Memory B cell (primary cell): ENCODE results near the gene ZNF750.

ENCODE experiments used
- ATAC-seq: fragments of 150-1000 bp; cut with Tn5 transposase; 2 replicates; pipeline ENCODE4 v1.10.0; 2021; ENCODE audit warnings: low read depth, mild to moderate bottlenecking, moderate library complexity
- DNase-seq, 2 donors: peaks; one replicate each; pipeline ENCODE4 v3.0.0; 2022; ENCODE audit warnings: low spot score in 2 of 2
- H3K27ac Mint-ChIP-seq: one replicate; pipeline ENCODE4 v1.8.0; 2022; ENCODE audit warnings: mild to moderate bottlenecking, moderate library complexity, mixed read lengths
- H3K27me3 Mint-ChIP-seq: one replicate; pipeline ENCODE4 v1.8.0; 2022; ENCODE audit warnings: mixed read lengths
- H3K36me3 Mint-ChIP-seq: one replicate; pipeline ENCODE4 v1.8.0; 2022; ENCODE audit warnings: mild to moderate bottlenecking, mixed read lengths
- H3K4me1 Mint-ChIP-seq: one replicate; pipeline ENCODE4 v1.8.0; 2022; ENCODE audit warnings: mixed read lengths
- H3K4me3 Mint-ChIP-seq: one replicate; pipeline ENCODE4 v1.8.0; 2022; ENCODE audit warnings: mild to moderate bottlenecking, moderate library complexity, mixed read lengths
- H3K9me3 Mint-ChIP-seq: one replicate; pipeline ENCODE4 v1.8.0; 2022; ENCODE audit warnings: mixed read lengths

ZNF750 gene

DNA sequence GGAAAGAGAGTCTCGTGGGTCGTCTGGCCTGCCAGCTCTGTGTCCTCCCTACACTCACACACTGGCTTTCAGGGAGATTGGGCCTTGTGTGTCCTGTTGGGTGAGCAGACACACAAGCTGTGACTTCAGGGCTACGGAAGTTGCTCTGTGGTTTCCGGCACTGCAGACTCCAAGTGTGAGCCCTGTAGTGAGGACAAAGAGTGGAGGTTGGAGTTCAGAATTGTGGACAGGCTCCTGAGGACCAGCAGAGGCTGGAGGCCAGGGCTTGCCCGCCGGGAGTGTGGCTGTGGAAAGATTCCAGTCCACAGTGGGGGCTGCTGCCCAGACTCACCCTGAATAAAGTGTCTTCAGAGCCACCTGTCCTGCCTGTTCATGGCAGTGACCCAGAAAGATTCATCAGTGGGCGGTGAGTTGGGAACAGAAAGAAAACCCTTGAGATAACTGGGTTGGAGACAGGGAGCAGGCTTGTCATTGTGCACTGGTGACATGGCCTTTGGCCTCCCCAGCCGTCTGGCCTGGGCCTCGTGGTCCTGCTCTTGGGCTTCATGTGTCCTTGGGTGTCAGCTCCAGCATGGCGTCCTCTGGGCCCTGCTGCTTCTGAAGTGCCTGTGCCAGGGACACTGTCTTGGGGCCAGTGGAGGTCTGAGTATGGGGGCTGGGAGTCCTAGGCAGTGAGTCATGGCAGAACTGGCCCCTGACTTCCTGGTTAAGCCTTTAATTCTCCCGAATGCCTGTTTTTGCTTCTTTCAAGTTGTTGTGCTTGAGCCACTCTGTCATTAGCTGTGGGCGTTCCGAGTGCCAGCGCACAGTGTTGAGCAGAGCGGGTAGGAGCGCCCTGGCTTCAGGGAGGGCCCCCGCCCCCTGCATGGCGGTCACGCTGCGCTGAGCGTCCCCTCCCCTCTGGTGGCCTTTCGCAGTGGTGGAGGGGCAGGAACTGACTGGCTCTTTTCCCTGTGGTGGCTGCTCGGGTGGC, 19.9 kb upstream of the ZNF750 start:
- DNase-seq (peak in 1 of 2 donors; percentile 36), ATAC-seq (peak; percentile 23)
- H3K4me3 Mint-ChIP-seq = peak overlapping the region; percentile 69
- no peak overlapping the region for H3K27ac Mint-ChIP-seq
- peaks cover 6% of the 10 kb centered on the region for H3K36me3 Mint-ChIP-seq
- H3K4me1 Mint-ChIP-seq = peaks cover 30% of the 10 kb centered on the region
- no peaks in the 10 kb centered on the region for H3K27me3 Mint-ChIP-seq
- no peaks in the 10 kb centered on the region for H3K9me3 Mint-ChIP-seq

DNA sequence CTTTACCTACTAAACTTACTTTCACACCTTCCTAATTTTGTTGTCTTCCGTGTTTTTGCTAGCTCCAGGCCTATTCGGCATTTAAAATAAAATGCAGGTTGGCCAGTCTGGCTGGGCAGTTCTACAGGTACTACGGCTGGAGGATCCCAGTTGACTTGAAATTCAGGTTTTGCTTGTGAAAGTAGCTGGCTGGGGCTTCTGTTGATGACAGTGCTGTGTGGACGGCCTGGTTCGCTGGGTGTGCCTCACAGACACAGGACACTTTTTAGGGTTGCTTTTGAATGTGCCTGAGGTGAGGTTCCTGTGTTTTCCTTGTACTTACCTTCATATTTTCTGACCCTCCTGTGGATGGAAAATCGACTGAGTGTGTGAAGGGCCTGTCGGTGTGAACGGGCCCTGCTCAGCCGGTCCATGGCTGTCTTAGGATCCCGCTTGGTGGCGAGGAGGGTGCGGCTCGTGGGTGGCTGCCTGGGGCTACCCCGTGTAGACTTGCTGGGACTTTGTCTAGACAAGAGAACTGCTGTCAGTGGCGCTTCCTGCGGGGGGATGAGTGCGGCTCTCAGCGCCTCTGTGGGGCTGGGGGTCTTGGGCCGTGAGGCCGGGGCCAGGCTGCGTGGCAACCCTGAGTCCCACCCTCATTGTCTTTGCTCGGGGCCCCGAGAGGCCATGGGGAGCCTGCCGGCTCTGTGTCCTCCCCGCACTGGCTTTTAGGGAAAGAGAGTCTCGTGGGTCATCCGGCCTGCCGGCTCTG, 18.7 kb upstream of the ZNF750 start:
- ATAC-seq = no peak
- Mint-ChIP-seq H3K9me3 (no peaks in the 10 kb centered on the region), H3K4me3 (no peak overlapping the region), H3K27me3 (no peaks in the 10 kb centered on the region), H3K36me3 (peaks cover 14% of the 10 kb centered on the region), H3K27ac (no peak overlapping the region), H3K4me1 (peaks cover 19% of the 10 kb centered on the region)
- DNase-seq = no peak

DNA sequence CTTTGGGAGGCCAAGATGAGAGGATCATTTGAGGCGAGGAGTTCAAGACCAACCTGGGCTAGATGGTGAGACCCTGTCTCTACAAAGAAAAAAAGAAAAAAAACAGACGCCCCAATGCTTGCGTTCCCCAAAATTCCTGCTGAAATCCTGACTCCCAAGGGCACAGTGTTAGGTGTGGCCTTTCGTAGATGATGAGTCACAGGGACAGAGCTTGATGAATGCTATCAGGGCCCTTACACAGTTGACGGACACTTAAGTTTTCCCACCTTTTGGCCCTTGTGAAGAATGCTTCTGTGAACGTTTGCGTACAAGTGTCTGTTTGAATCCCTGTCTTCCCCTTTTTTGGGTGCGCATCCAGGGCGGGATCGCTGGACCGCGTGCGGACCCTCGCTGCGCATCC, 16.5 kb upstream of the ZNF750 start:
- no peak overlapping the region for H3K27ac Mint-ChIP-seq
- no peak overlapping the region for H3K4me3 Mint-ChIP-seq
- DNase-seq (no peak), ATAC-seq (no peak)
- H3K9me3 Mint-ChIP-seq = no peaks in the 10 kb centered on the region
- no peaks in the 10 kb centered on the region for H3K27me3 Mint-ChIP-seq
- H3K36me3 Mint-ChIP-seq = peaks cover 12% of the 10 kb centered on the region
- H3K4me1 Mint-ChIP-seq = peaks cover 15% of the 10 kb centered on the region

DNA sequence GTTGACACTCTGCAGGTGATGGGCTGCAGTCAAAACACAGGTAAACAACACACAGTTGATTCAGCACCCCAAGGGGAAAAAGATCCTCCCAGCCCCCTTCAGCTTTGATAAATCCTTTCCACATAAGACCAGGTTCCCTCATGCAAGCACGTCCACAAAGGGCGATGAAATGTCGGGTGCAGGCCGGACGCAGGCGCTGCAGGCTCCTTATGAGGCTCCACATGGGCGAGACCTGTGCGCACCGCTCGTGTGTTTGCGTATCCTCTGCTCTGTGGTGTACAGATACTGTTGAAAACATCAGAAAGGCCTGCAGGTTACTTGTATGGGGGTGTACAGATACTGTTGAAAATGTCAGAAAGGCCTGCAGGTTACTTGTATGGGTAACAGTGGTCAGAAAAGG, 14.4 kb upstream of the ZNF750 start:
- peaks cover 8% of the 10 kb centered on the region for H3K4me1 Mint-ChIP-seq
- H3K4me3 Mint-ChIP-seq = no peak overlapping the region
- no peak overlapping the region for H3K27ac Mint-ChIP-seq
- peaks cover 15% of the 10 kb centered on the region for H3K36me3 Mint-ChIP-seq
- DNase-seq (no peak), ATAC-seq (no peak)
- peaks cover 1% of the 10 kb centered on the region for H3K27me3 Mint-ChIP-seq
- H3K9me3 Mint-ChIP-seq = no peaks in the 10 kb centered on the region

DNA sequence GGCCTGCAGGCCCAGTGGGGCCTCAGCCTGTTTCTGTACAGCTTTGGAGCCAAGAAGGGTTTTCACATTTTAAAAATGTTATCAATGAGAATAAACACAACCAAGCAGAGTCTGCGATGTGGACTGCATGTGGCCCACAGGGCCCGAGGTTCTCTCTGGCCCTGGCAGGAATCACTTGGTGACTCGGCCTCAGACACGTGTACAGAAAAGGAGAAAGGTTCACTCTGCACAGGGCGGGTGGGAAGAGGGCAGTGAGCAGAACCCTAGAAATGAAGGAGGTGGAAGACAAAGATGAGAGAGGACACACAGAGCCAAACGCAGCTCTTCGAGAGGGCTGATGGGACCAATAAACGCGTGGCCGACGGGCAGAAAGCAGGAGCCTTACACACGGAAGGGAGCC, 11.6 kb upstream of the ZNF750 start:
- DNase-seq (no peak), ATAC-seq (no peak)
- H3K36me3 Mint-ChIP-seq = peaks cover 15% of the 10 kb centered on the region
- no peak overlapping the region for H3K4me3 Mint-ChIP-seq
- peaks cover 10% of the 10 kb centered on the region for H3K4me1 Mint-ChIP-seq
- H3K27ac Mint-ChIP-seq = no peak overlapping the region
- H3K9me3 Mint-ChIP-seq = no peaks in the 10 kb centered on the region
- peaks cover 3% of the 10 kb centered on the region for H3K27me3 Mint-ChIP-seq

DNA sequence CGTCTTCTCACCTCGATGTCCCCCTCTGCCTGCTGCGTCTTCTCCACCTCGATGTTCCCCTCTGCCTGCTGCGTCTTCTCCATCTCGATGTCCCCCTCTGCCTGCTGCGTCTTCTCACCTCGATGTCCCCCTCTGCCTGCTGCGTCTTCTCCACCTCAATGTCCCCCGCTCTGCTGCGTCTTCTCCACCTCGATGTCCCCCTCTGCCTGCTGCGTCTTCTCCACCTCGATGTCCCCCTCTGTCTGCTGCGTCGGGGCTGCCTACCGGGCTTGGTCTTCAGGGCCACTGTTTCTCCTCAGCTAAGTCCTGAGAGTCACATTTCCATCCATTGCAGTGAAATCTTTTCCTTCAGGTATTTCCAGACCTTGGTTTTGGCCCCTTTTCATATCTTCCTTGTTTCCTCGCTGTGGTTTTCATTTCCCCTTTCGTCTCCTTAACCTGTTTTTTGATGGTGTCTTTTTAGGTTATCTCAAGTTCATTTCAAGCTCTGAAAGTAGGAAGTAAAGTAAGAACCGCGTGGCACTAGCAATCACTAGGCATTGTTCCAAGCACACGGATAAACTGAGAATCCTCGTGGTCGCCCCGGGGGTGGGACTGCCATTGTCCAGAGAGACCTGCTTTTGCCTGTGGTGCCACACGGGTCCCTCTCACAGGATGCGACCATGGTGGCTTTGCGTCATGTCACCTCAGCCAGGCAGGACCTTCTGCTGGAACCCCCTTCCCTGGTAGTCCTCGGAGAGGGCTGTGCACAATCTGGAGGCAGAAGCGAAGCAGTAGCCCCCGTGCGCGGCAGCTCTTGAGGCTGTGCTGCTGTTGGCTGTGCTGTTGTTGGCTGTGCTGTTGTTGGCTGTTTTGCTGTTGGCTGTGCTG, 9.5 kb upstream of the ZNF750 start:
- no peak for DNase-seq
- no peaks in the 10 kb centered on the region for H3K9me3 Mint-ChIP-seq
- no peak overlapping the region for H3K4me3 Mint-ChIP-seq
- H3K27me3 Mint-ChIP-seq = peaks cover 3% of the 10 kb centered on the region
- H3K4me1 Mint-ChIP-seq = peaks cover 13% of the 10 kb centered on the region
- peak; percentile 41 for ATAC-seq
- H3K36me3 Mint-ChIP-seq = peaks cover 16% of the 10 kb centered on the region
- no peak overlapping the region for H3K27ac Mint-ChIP-seq

DNA sequence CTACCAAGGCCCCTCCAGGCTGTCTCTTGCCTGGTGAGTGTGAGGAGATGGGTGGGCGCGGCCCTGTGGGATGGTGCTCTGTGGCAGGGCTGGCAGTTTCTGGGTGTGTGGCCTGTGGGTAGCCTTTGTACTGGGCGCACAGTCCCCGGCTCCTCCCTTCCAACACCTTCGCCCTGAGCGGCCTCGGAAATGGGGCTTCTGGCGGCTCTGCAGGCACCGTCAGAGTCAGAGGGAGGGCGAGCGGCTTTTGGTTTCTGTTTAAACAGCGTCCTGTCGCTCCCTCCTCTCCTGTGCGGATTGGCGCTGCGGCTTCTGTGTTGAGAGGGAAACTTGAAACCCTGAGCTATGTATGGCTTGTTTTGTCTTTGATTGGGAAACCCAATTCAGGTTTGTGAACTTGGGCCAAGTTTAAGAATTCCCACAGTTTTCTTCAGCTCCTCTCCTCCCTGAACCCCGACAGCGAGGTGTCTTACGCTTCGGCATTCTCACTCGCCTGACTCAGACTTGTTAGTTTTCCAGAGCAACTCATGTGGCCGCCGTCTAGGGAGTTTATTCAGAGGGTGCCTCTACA, 8.3 kb upstream of the ZNF750 start:
- DNase-seq (no peak), ATAC-seq (no peak)
- Mint-ChIP-seq H3K27ac (no peak overlapping the region), H3K4me3 (no peak overlapping the region), H3K27me3 (peaks cover 3% of the 10 kb centered on the region), H3K4me1 (peaks cover 17% of the 10 kb centered on the region), H3K36me3 (peaks cover 11% of the 10 kb centered on the region), H3K9me3 (no peaks in the 10 kb centered on the region)

DNA sequence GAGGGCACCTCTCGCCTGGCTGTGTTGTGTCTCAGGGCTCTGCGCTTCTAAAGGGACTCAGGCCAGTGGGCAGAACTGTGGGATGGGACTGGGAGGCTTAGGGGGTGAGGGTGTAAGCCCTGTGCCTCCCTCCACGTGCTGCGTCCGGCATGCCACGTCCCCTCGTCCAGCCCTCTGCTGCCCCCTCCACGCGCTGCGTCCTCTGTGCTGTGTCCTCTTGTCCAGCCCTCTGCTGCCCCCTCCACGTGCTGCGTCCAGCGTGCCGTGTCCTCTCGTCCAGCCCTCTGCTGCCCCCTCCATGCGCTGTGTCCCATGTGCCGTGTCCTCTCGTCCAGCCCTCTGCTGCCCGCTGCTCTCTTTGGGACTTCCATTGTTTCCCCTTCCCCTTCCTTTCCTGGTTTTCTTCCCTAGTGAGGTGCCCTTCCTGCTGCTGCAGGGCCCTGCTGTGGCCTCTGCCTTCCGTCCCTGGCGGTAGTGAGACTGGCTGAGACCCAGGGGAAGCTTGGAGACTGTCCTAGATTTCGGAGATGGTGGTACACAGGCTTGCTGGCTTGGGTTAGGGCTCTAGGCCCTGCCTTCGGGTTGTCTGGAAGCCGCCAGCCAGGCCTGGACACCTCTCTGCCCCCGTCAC, 6.4 kb upstream of the ZNF750 start:
- Mint-ChIP-seq H3K9me3 (no peaks in the 10 kb centered on the region), H3K4me1 (peaks cover 17% of the 10 kb centered on the region), H3K4me3 (no peak overlapping the region), H3K27me3 (peaks cover 3% of the 10 kb centered on the region), H3K36me3 (peaks cover 14% of the 10 kb centered on the region), H3K27ac (no peak overlapping the region)
- DNase-seq (no peak), ATAC-seq (no peak)

DNA sequence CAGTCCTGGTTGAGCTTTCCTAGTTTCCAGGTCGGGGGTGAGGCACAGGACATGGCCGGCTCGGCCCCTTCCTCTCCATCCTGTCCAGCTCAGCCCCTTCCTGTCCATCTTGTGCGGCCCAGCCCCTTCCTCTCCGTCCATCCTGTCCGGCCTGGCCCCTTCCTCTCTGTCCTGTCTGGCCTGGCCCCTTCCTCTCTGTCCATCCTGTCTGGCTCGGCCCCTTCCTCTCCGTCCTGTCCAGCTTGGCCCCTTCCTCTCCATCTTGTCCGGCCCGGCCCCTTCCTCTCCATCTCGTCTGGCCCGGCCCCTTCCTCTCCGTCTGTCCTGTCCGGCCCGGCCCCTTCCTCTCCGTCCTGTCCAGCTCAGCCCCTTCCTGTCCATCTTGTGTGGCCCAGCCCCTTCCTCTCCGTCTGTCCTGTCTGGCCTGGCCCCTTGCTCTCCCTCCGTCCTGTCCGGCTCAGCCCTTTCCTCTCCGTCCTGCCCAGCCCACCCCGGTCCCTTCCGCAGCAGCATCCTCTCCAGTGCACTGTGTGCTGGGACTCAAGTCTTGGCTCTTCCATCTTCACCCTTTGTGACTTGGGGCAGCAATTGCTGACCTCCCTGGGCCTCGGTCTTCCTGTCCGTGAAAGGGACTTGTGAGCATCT, 5.5 kb upstream of the ZNF750 start:
- no peaks in the 10 kb centered on the region for H3K9me3 Mint-ChIP-seq
- H3K36me3 Mint-ChIP-seq = peaks cover 12% of the 10 kb centered on the region
- H3K27ac Mint-ChIP-seq = peak overlapping the region; percentile 37
- peaks cover 3% of the 10 kb centered on the region for H3K27me3 Mint-ChIP-seq
- DNase-seq (no peak), ATAC-seq (no peak)
- H3K4me1 Mint-ChIP-seq = peaks cover 14% of the 10 kb centered on the region
- H3K4me3 Mint-ChIP-seq = no peak overlapping the region

DNA sequence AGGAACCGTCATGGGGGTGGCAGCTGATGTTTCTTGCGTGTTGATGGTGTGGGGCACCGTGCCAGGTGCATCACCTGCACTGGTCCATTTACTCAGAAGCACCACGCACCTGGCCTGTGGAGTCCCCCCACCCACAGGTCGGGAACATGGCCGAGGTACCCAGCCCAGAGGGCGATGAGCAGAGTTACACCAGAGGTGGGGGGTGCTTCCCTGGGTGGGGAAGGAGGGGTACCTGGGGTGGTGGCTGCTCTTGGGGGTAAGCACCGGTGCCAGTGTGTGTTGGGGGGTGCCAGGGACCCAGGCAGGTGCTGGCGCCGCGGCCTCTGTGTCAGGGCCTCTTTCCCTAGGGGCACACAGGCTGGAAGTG, 5.0 kb upstream of the ZNF750 start:
- H3K9me3 Mint-ChIP-seq = no peaks in the 10 kb centered on the region
- peaks cover 3% of the 10 kb centered on the region for H3K27me3 Mint-ChIP-seq
- no peak overlapping the region for H3K4me3 Mint-ChIP-seq
- peaks cover 12% of the 10 kb centered on the region for H3K4me1 Mint-ChIP-seq
- no peak for DNase-seq
- H3K36me3 Mint-ChIP-seq = peaks cover 12% of the 10 kb centered on the region
- ATAC-seq = no peak
- no peak overlapping the region for H3K27ac Mint-ChIP-seq

DNA sequence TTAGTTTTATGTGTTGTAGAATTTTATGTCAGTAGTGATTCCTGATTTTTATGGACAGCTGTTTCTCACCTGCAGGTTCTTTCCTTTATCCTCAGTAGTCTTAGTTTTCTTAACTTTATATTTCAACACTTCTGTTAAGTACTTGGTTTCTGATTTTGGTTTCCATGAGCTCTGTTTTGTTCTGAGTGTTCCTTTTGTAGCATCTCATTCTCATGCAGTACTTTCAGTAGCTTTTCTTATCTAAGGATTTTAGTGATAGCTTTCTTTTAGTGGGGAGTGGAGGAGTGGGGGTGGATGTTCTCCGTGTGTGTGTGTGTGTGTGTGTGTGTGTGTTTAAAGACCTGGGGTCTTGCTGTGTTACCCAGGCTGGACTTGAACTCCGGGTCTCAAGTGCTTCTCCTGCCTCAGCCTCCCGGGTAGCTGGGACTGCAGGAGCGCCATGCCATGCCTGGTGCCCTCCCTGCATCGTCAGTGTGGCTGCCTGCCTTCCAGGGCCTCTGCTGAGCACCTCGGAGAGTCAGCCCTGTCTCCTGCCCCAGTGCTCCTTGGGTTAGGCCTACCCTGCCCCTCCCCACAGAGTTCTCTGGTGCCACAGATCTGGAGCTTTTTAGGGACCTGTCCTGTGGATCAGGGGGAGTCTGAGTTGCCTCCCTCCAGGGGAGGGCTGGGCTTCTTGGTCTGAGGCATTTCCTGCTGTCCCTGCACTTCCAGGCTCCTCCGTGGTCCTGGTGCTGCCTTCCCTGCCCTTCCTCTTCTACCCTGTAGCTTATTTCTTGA, 4.3 kb upstream of the ZNF750 start:
- Mint-ChIP-seq H3K4me3 (no peak overlapping the region), H3K36me3 (peaks cover 9% of the 10 kb centered on the region), H3K27me3 (peaks cover under 1% of the 10 kb centered on the region), H3K27ac (peak overlapping the region; percentile 46), H3K4me1 (peaks cover 8% of the 10 kb centered on the region), H3K9me3 (no peaks in the 10 kb centered on the region)
- ATAC-seq (no peak), DNase-seq (no peak)

DNA sequence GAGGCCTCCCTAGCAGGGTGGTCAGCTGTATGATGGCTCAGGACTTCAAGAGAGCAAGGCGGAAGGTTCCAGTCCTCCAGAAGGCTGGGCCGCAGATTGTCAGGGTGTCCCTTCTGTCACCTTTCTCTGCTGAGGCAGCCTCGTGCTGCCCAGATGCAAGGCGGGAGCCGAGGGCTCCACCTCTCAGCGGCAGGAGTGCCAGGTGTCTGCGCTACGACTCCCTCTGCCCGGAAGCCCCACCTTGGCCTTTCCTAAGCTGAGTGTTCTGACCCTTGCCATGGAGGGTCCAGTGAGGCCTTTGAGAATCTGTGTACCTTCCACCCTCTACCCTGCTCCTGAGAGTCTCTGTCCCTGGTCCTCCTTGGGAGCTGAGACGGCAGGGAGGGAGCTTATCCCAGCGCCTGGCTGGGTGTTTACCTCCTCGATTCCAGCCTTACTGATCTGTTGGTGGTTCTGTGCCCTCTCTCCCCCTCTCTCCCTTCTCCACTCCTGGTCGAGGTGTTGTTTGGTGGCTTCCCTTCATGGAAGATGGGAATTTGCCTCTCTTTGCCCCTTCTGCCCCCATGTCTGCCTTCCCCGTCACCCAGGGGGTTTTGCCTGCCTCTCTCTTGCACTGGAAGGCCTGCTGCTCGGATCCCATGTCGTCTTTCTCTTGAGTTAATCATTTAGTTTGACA, 2.2 kb upstream of the ZNF750 start:
- Mint-ChIP-seq H3K4me3 (no peak overlapping the region), H3K27ac (no peak overlapping the region), H3K27me3 (no peaks in the 10 kb centered on the region), H3K36me3 (peaks cover 7% of the 10 kb centered on the region), H3K9me3 (no peaks in the 10 kb centered on the region), H3K4me1 (peaks cover 6% of the 10 kb centered on the region)
- no peak for DNase-seq
- ATAC-seq = no peak
